SU-DHL-6 (cell line): Measurements from ENCODE around the gene ADAR.

ENCODE experiments used
- H2AFZ ChIP-seq: fragments of 200-600 bp; sonication (generic); 2 replicates; pipeline ENCODE4 v1.6.1; 2014; ENCODE audit warnings: low read depth, mild to moderate bottlenecking, moderate library complexity, mixed read lengths, antibody characterized with exemption, low read length; ENCODE audit not compliant: severe bottlenecking
- H3F3A ChIP-seq: fragments of 200-600 bp; shearing (Covaris generic); 2 replicates; pipeline ENCODE4 v1.6.0; 2016; ENCODE audit warnings: antibody characterized with exemption, mild to moderate bottlenecking; ENCODE audit not compliant: insufficient read depth
- H3K27ac ChIP-seq: fragments of 200-600 bp; sonication (generic); 2 replicates; pipeline ENCODE4 v1.5.1; 2016; ENCODE audit warnings: low read depth, mild to moderate bottlenecking, low read length, moderate library complexity, mixed read lengths
- H3K27me3 ChIP-seq: fragments of 200-600 bp; sonication (generic), shearing (Covaris generic); 2 replicates; pipeline ENCODE4 v1.6.0; 2014; ENCODE audit warnings: mild to moderate bottlenecking, low read length
- H3K36me3 ChIP-seq: fragments of 200-600 bp; sonication (generic); 2 replicates; pipeline ENCODE4 v1.6.1; 2014; ENCODE audit warnings: mild to moderate bottlenecking, low read length, mixed read lengths
- H3K4me2 ChIP-seq: fragments of 300-600, 200-600 bp; shearing (Covaris generic), sonication (generic); 2 replicates; pipeline ENCODE4 v1.6.0; 2014; ENCODE audit warnings: low read length, low read depth, mild to moderate bottlenecking; ENCODE audit not compliant: poor library complexity, severe bottlenecking
- H3K4me3 ChIP-seq: fragments of 200-600 bp; sonication (generic); 2 replicates; pipeline ENCODE4 v1.5.1; 2014; ENCODE audit warnings: antibody characterized with exemption, low read length, mild to moderate bottlenecking, mixed read lengths; ENCODE audit not compliant: insufficient read depth, poor library complexity, severe bottlenecking
- H3K79me2 ChIP-seq: fragments of 200-600 bp; sonication (generic); 2 replicates; pipeline ENCODE4 v1.6.1; 2014; ENCODE audit warnings: mild to moderate bottlenecking, low read length, moderate library complexity; ENCODE audit not compliant: insufficient read depth
- H3K9ac ChIP-seq: fragments of 200-600 bp; sonication (generic); 2 replicates; pipeline ENCODE4 v1.7.0; 2014; ENCODE audit warnings: mild to moderate bottlenecking, low read length
- H3K9me2 ChIP-seq: fragments of 200-600 bp; sonication (generic); replicated peaks from 2 replicates; pipeline ENCODE4 v1.6.1; 2014; ENCODE audit warnings: low read length; ENCODE audit not compliant: insufficient read depth
- H3K9me3 ChIP-seq: fragments of 200-600 bp; sonication (generic); 2 replicates; pipeline ENCODE4 v1.6.1; 2014; ENCODE audit warnings: low read length, mixed read lengths; ENCODE audit not compliant: insufficient read depth
- H4K20me1 ChIP-seq: fragments of 200-600 bp; sonication (generic); 2 replicates; pipeline ENCODE4 v1.6.1; 2014; ENCODE audit warnings: low read depth, mild to moderate bottlenecking, antibody characterized with exemption, low read length, moderate library complexity, mixed read lengths
- EZH2phosphoT487 ChIP-seq: fragments of 200-600 bp; sonication (generic), shearing (Covaris generic); conservative IDR thresholded peaks from 2 replicates; pipeline ENCODE4 v1.6.1; 2018; ENCODE audit warnings: mild to moderate bottlenecking, antibody characterized with exemption, low read length, moderate library complexity, mixed read lengths
- TF ChIP-seq, protein P1 (sequence below): fragments of 200-600 bp; sonication (generic); IDR thresholded peaks from one replicate; pipeline ENCODE4 v1.5.1; 2017; ENCODE audit warnings: antibody characterized with exemption, mild to moderate bottlenecking, low read length, moderate library complexity; ENCODE audit not compliant: insufficient read depth, poor library complexity, severe bottlenecking

ADAR gene

DNA sequence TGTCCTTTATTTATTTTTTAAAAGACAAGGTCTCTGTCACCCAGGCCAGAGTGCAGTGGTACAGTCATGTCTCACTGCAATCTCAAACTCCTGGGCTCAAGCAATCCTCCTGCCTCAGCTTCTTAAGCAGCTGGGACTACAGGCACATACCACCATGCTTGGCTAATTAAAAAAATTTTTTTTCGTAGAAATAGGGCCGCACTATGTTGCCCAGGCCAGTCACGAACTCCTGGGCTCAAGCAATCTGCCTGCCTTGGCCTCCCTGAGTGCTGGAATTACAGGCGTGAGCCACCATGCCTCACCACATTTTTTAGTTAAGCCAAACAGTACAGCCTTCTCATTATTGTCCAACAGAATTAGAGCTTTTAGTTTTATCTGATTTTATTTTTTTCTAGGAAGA lies 7.4 kb upstream of the ADAR start:
- H3K4me2 ChIP-seq: no peak overlapping the region
- H3F3A ChIP-seq: peaks cover 14% of the 10 kb centered on the region
- H3K27me3 ChIP-seq: no peaks in the 10 kb centered on the region
- H3K9me2 ChIP-seq: no peaks in the 10 kb centered on the region
- H3K27ac ChIP-seq: no peak overlapping the region
- no peaks in the 10 kb centered on the region; the same call in 1 of the 2 replicates for H4K20me1 ChIP-seq
- H3K9me3 ChIP-seq: no peaks in the 10 kb centered on the region
- no peak overlapping the region for H3K4me3 ChIP-seq
- TF ChIP-seq, protein P1, sequence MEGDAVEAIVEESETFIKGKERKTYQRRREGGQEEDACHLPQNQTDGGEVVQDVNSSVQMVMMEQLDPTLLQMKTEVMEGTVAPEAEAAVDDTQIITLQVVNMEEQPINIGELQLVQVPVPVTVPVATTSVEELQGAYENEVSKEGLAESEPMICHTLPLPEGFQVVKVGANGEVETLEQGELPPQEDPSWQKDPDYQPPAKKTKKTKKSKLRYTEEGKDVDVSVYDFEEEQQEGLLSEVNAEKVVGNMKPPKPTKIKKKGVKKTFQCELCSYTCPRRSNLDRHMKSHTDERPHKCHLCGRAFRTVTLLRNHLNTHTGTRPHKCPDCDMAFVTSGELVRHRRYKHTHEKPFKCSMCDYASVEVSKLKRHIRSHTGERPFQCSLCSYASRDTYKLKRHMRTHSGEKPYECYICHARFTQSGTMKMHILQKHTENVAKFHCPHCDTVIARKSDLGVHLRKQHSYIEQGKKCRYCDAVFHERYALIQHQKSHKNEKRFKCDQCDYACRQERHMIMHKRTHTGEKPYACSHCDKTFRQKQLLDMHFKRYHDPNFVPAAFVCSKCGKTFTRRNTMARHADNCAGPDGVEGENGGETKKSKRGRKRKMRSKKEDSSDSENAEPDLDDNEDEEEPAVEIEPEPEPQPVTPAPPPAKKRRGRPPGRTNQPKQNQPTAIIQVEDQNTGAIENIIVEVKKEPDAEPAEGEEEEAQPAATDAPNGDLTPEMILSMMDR: no peak
- no peak for TF ChIP-seq EZH2phosphoT487
- no peaks in the 10 kb centered on the region for H3K36me3 ChIP-seq
- peaks cover 59% of the 10 kb centered on the region for H3K79me2 ChIP-seq
- no peak overlapping the region for H3K9ac ChIP-seq
- no peak overlapping the region for H2AFZ ChIP-seq

DNA sequence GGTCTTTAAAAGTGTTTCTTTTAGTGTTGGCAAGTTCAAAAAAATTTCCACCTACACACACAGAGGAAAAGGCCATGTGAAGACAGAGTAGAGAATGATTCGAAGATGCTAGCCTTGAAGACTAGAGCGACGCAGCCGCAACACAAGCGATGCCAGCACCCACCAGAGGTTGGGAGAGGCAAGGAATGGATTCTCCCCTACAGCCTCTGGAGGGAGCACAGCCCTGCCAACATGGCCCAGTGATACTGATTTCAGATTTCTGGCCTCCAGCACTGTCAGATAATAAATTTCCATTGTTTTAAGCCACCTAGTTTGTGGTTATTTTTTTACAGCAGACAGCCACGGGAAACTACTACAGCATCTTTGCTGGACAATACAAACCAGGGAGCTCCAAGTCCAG lies 6.9 kb upstream of the ADAR start:
- Histone ChIP-seq H3K9me2 (no peaks in the 10 kb centered on the region), H3K79me2 (peaks cover 59% of the 10 kb centered on the region), H3K4me3 (no peak overlapping the region), H3K27me3 (no peaks in the 10 kb centered on the region), H3K27ac (no peak overlapping the region), H3K9me3 (no peaks in the 10 kb centered on the region), H3K36me3 (no peaks in the 10 kb centered on the region), H3F3A (peaks cover 16% of the 10 kb centered on the region), H3K9ac (no peak overlapping the region), H2AFZ (no peak overlapping the region), H4K20me1 (no peaks in the 10 kb centered on the region), H3K4me2 (no peak overlapping the region)
- TF ChIP-seq, protein P1: no peak
- no peak for TF ChIP-seq EZH2phosphoT487

GRCh38 chr1:154614247-154614646 lies 6.3 kb upstream of the ADAR start:
- Histone ChIP-seq H3K36me3 (no peaks in the 10 kb centered on the region), H4K20me1 (no peaks in the 10 kb centered on the region)

More at GRCh38 chr1:154614247-154614646, 6.3 kb upstream of the ADAR start:
- H3K27ac ChIP-seq: no peak overlapping the region
- H3K9ac ChIP-seq: no peak overlapping the region
- no peaks in the 10 kb centered on the region for H3K27me3 ChIP-seq
- H2AFZ ChIP-seq: no peak overlapping the region
- no peak overlapping the region for H3K4me2 ChIP-seq
- no peaks in the 10 kb centered on the region for H3K9me2 ChIP-seq
- peaks cover 23% of the 10 kb centered on the region for H3F3A ChIP-seq
- H3K79me2 ChIP-seq: peaks cover 59% of the 10 kb centered on the region
- no peak for TF ChIP-seq EZH2phosphoT487
- TF ChIP-seq, protein P1: no peak
- H3K9me3 ChIP-seq: no peaks in the 10 kb centered on the region
- H3K4me3 ChIP-seq: no peak overlapping the region
